ENCODE results near the gene VDR. TPM values are rescaled to one million over a fixed set of nuclear protein-coding genes. Genes with fewer than 3 reads are reported as not detected.

VDR gene
- total RNA-seq, 1 donor from 2014 or later = not detected

DNA sequence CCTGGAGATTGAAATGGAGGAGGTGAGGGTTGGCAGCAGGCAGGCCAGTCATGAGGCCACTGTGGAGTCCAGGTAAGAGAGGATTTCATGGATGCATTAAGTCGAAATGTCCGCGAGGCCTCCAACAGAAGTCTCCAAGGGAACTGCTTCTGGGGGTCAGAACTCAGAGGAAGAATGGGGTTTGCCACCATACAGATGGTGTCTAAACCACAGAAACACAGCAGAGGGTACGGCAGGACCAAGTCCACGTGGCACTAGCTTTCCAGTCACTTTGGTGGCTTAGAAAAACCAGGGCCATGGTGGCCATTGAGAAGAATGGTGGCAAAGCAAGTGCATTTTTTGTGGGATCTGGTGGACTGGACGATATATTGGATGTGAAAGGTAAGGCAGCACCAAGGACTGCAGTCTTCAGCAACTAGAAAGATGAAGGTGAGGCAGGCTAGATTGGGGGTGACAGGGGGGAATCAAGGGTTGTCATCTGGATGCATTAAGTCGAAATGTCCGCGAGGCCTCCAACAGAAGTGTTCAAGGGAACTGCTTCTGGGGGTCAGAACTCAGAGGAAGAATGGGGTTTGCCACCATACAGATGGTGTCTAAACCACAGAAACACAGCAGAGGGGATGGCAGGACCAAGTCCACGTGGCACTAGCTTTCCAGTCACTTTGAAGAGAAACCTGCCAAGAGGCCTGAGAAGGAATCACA, 36.1 kb upstream of the VDR start:
- H3K9ac ChIP-seq = no peak overlapping the region
- no peaks in the 10 kb centered on the region for H3F3A ChIP-seq (ENCODE audit: low read depth)
- DNase-seq (ENCODE audit: low spot score) = no peak

DNA sequence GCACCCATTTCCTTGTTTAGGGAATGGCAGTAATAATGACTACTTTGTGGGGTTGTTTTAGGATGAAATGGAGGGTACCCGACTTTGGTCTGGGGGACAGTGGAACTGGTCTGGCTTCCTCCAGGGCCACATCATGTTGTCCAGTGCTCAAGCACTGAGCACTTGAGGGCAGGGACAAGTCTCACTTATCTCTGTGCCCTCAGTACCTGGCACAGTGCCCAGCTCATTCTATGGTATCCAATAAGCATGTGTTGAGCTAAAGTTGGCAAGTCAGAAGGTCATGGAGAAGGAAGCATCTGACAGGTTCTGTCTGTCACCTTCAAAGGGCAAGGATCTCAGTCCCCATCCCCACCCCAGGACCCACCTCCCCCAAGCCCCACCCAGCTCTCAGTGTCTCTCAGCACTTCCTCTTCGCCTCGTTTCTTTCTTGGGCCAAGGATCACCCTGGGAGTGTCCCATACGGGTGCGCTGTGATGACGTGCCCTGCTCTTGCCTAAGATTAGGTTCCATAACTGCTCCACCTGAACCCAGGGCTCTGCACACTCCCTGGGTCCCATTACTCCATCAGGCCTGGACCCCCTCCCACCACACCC, 34.3 kb upstream of the VDR start:
- Histone ChIP-seq H3K9ac (no peak overlapping the region), H3K36me3 (no peaks in the 10 kb centered on the region), H3F3A (ENCODE audit: low read depth) (no peaks in the 10 kb centered on the region), H4K20me1 (ENCODE audit: low read depth) (no peaks in the 10 kb centered on the region), H3K27ac (no peak overlapping the region), H3K9me3 (ENCODE audit: low read depth) (no peaks in the 10 kb centered on the region), H3K4me3 (no peak overlapping the region), H3K27me3 (peaks cover 8% of the 10 kb centered on the region), H2AFZ (replicated peaks) (no peak overlapping the region), H3K79me2 (ENCODE audit: low read depth) (no peaks in the 10 kb centered on the region), H3K4me1 (no peaks in the 10 kb centered on the region), H3K4me2 (no peak overlapping the region)
- no peak for DNase-seq (ENCODE audit: low spot score)
- no peak overlapping the region for H3K4me3 Mint-ChIP-seq
- peaks cover 9% of the 10 kb centered on the region for H3K4me1 Mint-ChIP-seq
- H3K36me3 Mint-ChIP-seq = no peaks in the 10 kb centered on the region
- H3K27me3 Mint-ChIP-seq (ENCODE audit: insufficient read depth, low read depth) = peaks cover 4% of the 10 kb centered on the region
- TF ChIP-seq EZH2phosphoT487 (IDR thresholded peaks at IDR 0.05) (no peak), EZH2 (IDR thresholded peaks at IDR 0.05) (no peak)
- TF ChIP-seq, protein P1, sequence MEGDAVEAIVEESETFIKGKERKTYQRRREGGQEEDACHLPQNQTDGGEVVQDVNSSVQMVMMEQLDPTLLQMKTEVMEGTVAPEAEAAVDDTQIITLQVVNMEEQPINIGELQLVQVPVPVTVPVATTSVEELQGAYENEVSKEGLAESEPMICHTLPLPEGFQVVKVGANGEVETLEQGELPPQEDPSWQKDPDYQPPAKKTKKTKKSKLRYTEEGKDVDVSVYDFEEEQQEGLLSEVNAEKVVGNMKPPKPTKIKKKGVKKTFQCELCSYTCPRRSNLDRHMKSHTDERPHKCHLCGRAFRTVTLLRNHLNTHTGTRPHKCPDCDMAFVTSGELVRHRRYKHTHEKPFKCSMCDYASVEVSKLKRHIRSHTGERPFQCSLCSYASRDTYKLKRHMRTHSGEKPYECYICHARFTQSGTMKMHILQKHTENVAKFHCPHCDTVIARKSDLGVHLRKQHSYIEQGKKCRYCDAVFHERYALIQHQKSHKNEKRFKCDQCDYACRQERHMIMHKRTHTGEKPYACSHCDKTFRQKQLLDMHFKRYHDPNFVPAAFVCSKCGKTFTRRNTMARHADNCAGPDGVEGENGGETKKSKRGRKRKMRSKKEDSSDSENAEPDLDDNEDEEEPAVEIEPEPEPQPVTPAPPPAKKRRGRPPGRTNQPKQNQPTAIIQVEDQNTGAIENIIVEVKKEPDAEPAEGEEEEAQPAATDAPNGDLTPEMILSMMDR (IDR thresholded peaks at IDR 0.05) = no peak
- no peak overlapping the region for H3K27ac Mint-ChIP-seq
- H3K9me3 Mint-ChIP-seq = no peaks in the 10 kb centered on the region

More for the DNA sequence above, 36.1 kb upstream of the VDR start:
- peaks cover 8% of the 10 kb centered on the region for H3K27me3 ChIP-seq
- H3K27ac ChIP-seq = no peak overlapping the region
- Mint-ChIP-seq H3K27ac (no peak overlapping the region), H3K4me1 (peaks cover 9% of the 10 kb centered on the region), H3K27me3 (ENCODE audit: insufficient read depth, low read depth) (peaks cover 4% of the 10 kb centered on the region), H3K4me3 (no peak overlapping the region), H3K9me3 (no peaks in the 10 kb centered on the region), H3K36me3 (no peaks in the 10 kb centered on the region)
- no peaks in the 10 kb centered on the region for H4K20me1 ChIP-seq (ENCODE audit: low read depth)
- H3K9me3 ChIP-seq (ENCODE audit: low read depth) = no peaks in the 10 kb centered on the region
- TF ChIP-seq EZH2phosphoT487 (IDR thresholded peaks at IDR 0.05) = no peak
- TF ChIP-seq EZH2 (IDR thresholded peaks at IDR 0.05) = no peak
- TF ChIP-seq, protein P1 (IDR thresholded peaks at IDR 0.05) = no peak
- H3K36me3 ChIP-seq = no peaks in the 10 kb centered on the region
- H3K4me3 ChIP-seq = no peak overlapping the region
- H3K79me2 ChIP-seq (ENCODE audit: low read depth) = no peaks in the 10 kb centered on the region
- H2AFZ ChIP-seq (replicated peaks) = peak overlapping the region; percentile 50
- no peak overlapping the region for H3K4me2 ChIP-seq
- H3K4me1 ChIP-seq = no peaks in the 10 kb centered on the region

DNA sequence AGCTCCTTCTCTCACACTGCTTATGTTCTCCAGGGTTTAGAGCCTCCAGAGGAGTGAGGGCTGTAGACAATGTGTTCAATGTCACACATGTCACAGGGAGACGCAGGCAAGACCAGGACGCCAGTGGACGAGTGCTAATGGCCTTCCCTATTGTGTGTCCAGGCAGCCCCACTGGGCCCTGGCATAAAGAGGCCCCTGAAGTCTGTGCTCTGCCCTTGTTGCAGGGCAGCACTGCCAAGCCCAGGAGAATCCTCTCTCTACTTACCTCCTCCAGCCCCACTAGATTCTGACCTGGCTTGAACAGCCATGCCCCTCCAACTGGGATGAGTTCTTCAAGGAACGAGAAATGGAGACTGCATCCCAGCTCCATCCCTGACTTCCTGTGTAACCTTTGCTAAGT, 33.8 kb upstream of the VDR start:
- H3K79me2 ChIP-seq (ENCODE audit: low read depth) = no peaks in the 10 kb centered on the region
- no peak overlapping the region for H3K4me2 ChIP-seq
- H3K9me3 ChIP-seq (ENCODE audit: low read depth) = no peaks in the 10 kb centered on the region
- Mint-ChIP-seq H3K27ac (no peak overlapping the region), H3K4me3 (no peak overlapping the region), H3K4me1 (peaks cover 9% of the 10 kb centered on the region), H3K27me3 (ENCODE audit: insufficient read depth, low read depth) (peaks cover 4% of the 10 kb centered on the region), H3K9me3 (no peaks in the 10 kb centered on the region), H3K36me3 (no peaks in the 10 kb centered on the region)
- TF ChIP-seq EZH2 (IDR thresholded peaks at IDR 0.05) (no peak), EZH2phosphoT487 (IDR thresholded peaks at IDR 0.05) (no peak)
- TF ChIP-seq, protein P1 (IDR thresholded peaks at IDR 0.05) = no peak
- no peaks in the 10 kb centered on the region for H3K36me3 ChIP-seq
- peaks cover 8% of the 10 kb centered on the region for H3K27me3 ChIP-seq
- no peak for DNase-seq (ENCODE audit: low spot score)
- no peaks in the 10 kb centered on the region for H3K4me1 ChIP-seq
- no peaks in the 10 kb centered on the region for H4K20me1 ChIP-seq (ENCODE audit: low read depth)
- no peak overlapping the region for H3K9ac ChIP-seq
- H2AFZ ChIP-seq (replicated peaks) = no peak overlapping the region
- no peaks in the 10 kb centered on the region for H3F3A ChIP-seq (ENCODE audit: low read depth)
- no peak overlapping the region for H3K27ac ChIP-seq
- H3K4me3 ChIP-seq = no peak overlapping the region
